Activated T-helper 1 cell treated with anti-CD3 and anti-CD28 coated beads, Interleukin-12 subunit alpha, Interleukin-12 subunit beta, Interleukin-2, Interleukin-4 antibody, amounts not matched to agents 30 ng/mL and 10 ng/mL and 1 ng/mL, durations not matched to agents 14 hours and 24 hours and 36 hours (primary cell): ENCODE results near the gene FAM180B. TPM values are rescaled to one million over a fixed set of nuclear protein-coding genes. Genes with fewer than 3 reads are reported as not detected.

Experiments used
- DNase-seq: peaks from one replicate; pipeline ENCODE4 v3.0.0; 2021; ENCODE audit warnings: low spot score
- H3K27ac Mint-ChIP-seq: one replicate; pipeline ENCODE4 v1.8.0; 2021; ENCODE audit warnings: mild to moderate bottlenecking, mixed read lengths
- H3K27me3 Mint-ChIP-seq: one replicate; pipeline ENCODE4 v1.8.0; 2022; ENCODE audit warnings: mild to moderate bottlenecking, moderate library complexity, mixed read lengths; ENCODE audit not compliant: insufficient read depth
- H3K36me3 Mint-ChIP-seq: one replicate; pipeline ENCODE4 v1.8.0; 2021; ENCODE audit warnings: low read depth, mixed read lengths
- H3K4me1 Mint-ChIP-seq: one replicate; pipeline ENCODE4 v1.8.0; 2021; ENCODE audit warnings: low read depth, mixed read lengths
- H3K4me3 Mint-ChIP-seq: one replicate; pipeline ENCODE4 v1.8.0; 2021; ENCODE audit warnings: mild to moderate bottlenecking, moderate library complexity, mixed read lengths
- H3K9me3 Mint-ChIP-seq: one replicate; pipeline ENCODE4 v1.8.0; 2021; ENCODE audit warnings: mixed read lengths
- intact Hi-C: fragments of 100-400 bp; cut with micrococcal nuclease; formaldehyde crosslinking; loops from one replicate; pipeline ENCODE4 v1.15.1; 2024
- total RNA-seq: library from RNA; stranded (reverse); gene quantifications from 2 replicates; pipeline ENCODE4 v1.2.3, GENCODE V29; 2022

Gene FAM180B
- total RNA-seq, 1 donor from 2014 or later, result not detected

DNA sequence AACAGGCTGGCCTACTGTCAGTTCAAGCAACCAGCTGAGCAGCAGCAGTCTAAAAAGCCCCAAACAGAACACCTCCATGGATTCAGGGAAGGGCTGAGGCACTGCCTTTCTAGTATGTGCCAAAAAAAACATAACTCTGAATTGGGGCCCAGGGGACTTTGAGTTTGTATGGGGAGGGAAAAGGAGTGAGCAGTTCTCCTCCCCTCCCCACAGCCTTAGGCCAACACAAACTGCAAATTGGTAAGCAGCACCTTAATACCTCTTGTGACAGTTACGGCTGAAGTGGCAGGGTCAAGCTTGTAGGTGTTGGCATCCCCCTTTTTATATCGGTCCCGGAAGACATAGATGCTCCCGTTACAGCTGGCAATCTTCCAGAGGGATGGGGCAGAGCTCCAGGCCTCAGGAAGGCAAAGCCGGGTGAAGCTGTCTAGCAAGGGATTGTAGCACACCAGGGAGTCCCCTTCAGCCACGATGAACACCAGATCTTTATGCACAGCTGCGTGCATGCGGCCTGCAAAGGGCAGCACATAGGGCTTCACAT is 13.7 kb upstream of the FAM180B start:
- intact Hi-C loops, result no loop called here
- no peak overlapping the region for H3K27ac Mint-ChIP-seq
- no peak overlapping the region for H3K4me3 Mint-ChIP-seq
- H3K4me1 Mint-ChIP-seq, result peaks cover 9% of the 10 kb centered on the region
- H3K27me3 Mint-ChIP-seq, result no peaks in the 10 kb centered on the region
- no peaks in the 10 kb centered on the region for H3K9me3 Mint-ChIP-seq
- DNase-seq, result no peak
- peaks cover 29% of the 10 kb centered on the region for H3K36me3 Mint-ChIP-seq

DNA sequence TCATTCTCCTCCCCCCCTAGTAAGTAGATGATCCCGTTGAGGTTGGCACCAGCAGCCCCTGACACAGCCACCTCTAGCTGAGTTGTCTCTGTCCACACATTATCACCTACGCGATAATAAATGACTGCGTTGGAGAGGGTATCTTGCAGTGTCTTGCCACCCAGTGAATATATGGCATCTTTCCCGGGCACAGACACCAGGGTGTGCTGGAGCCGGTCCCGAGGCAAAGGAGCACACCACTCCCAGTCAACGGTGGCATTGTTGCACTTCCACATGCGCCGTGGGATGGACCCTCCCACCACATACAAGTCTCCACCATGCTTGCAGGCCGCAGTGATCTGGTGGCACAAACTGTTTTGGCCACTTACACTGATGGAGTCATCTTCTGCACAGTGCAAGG is 13.2 kb upstream of the FAM180B start:
- H3K9me3 Mint-ChIP-seq, result no peaks in the 10 kb centered on the region
- H3K27ac Mint-ChIP-seq, result no peak overlapping the region
- no peak for DNase-seq
- intact Hi-C loops, result no loop called here
- H3K4me1 Mint-ChIP-seq, result peaks cover 14% of the 10 kb centered on the region
- peaks cover 29% of the 10 kb centered on the region for H3K36me3 Mint-ChIP-seq
- no peak overlapping the region for H3K4me3 Mint-ChIP-seq
- no peaks in the 10 kb centered on the region for H3K27me3 Mint-ChIP-seq

DNA sequence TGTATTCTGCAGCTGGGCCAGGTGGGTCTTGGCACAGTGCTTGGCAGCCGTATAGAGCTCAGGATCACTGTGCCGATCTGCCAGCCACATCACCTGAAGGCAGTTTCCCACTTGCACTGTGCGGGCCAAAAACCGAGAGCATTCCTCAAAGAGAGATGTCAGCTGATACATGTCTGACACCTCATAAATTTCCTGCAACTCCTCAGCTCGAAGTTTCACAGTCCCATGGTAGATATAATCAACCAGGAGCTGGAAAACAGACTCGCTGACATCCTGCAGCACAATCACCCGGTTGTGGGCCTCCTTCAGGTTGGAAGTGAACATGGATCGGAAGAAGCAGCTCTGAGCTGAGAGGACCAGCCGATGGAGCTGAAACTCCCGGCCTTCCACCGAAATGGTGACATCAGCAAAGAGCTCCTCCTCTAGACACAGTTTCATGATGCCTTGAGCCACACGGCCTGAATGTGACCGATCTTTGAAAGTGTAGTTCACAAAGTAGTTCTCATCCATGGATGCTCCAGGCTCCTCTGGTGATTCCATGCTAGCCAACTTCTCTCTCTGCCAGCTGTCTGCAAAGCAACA is 8.9 kb upstream of the FAM180B start:
- H3K4me3 Mint-ChIP-seq, result peak overlapping the region; percentile 96
- H3K9me3 Mint-ChIP-seq, result no peaks in the 10 kb centered on the region
- H3K4me1 Mint-ChIP-seq, result peaks cover 35% of the 10 kb centered on the region
- intact Hi-C loops, result loop anchor here (1.0 to 5.0 kb wide), 7 partner anchors 12 to 640 kb away; partner anchors contain the start of genes AGBL2, CSTPP1, FNBP4 and PTPMT1
- no peaks in the 10 kb centered on the region for H3K27me3 Mint-ChIP-seq
- H3K36me3 Mint-ChIP-seq, result peaks cover 41% of the 10 kb centered on the region
- no peak for DNase-seq
- no peak overlapping the region for H3K27ac Mint-ChIP-seq

DNA sequence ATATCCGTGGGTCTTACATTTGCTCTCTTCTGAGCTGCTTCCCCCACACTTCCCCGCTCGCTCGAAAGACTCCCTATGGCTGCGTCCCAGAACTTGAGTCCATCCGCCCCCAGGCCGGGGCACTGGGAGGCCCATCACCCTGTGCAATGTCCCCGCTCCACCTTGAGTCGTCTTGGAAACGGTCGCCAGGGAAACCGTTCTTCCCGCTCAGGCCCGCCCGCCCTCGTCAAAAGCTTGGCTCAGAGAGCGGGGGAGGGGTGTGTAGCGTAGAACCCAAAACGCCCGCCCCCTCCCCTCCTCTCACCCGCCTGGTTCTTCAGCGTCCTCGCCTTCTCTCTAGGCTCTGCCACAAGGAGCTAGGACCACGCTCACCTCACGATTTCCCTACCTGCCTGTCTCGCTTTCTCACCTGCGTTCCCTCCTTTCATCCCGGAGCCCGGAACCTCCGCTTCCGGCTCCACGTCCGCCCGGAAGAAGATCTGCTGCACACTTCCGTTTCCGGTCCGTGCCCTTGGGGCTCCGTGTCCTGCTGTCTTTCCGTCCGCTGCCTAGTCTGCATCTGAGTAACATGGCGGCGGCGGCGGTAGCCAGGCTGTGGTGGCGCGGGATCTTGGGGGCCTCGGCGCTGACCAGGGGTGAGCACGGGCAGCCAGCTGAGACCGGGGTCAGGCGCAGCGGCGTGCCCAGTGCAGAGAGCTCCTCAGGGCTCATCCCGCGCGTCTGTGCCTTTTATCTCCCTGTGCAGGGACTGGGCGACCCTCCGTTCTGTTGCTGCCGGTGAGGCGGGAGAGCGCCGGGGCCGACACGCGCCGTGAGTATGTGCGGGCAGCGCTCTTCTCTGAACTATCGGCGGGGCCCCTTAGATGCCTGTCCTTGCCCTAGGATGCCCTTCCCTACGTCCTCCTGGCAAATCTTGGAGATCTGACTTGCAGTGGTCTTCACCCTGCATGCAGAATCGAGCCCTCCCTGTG is 7.7 kb upstream of the FAM180B start, which contains the start of the genes KBTBD4 and NDUFS3:
KBTBD4 (minus strand) TSS at position 447 of the 971 bp plus-strand sequence; CDS start at position 428, 19 bp downstream.
NDUFS3 (plus strand) TSS at position 551 of the 971 bp plus-strand sequence; CDS start at position 569, 18 bp downstream.
- Mint-ChIP-seq H3K27ac (peak within 1 kb of the TSS; percentile 98), H3K27me3 (no peaks in the 10 kb centered on the region), H3K9me3 (no peaks in the 10 kb centered on the region), H3K4me3 (peak within 1 kb of the TSS; percentile 96), H3K36me3 (peaks cover 36% of the 10 kb centered on the region), H3K4me1 (peaks cover 35% of the 10 kb centered on the region)
- intact Hi-C loops, result loop anchor here (1.0 to 5.0 kb wide), 11 partner anchors 14 to 879 kb away; partner anchors contain the start of genes AGBL2, ARHGAP1, CELF1 and CSTPP1
- DNase-seq, result peak; percentile 89

DNA sequence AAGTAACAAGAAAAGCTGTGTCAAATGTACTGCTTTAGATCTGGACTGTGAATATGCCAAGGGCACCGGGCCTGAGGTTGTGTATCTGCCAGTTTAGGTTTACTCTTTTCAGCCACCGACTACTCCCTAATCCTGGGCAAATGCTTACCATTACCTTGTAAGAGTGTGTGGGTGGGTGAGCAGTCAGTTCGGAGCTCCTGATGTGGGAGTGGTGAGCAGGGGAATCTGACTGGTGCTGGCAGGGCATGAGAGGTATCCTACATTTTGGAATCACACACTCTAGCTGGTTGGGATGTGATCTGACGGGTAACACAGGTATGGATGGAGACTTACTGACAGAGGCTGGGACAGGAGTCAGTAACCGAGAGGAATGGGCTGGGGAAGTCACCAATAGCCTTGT is 2.6 kb upstream of the FAM180B start:
- DNase-seq, result no peak
- no peak overlapping the region for H3K4me3 Mint-ChIP-seq
- peaks cover 18% of the 10 kb centered on the region for H3K4me1 Mint-ChIP-seq
- peaks cover 32% of the 10 kb centered on the region for H3K36me3 Mint-ChIP-seq
- no peaks in the 10 kb centered on the region for H3K27me3 Mint-ChIP-seq
- H3K9me3 Mint-ChIP-seq, result no peaks in the 10 kb centered on the region
- no peak overlapping the region for H3K27ac Mint-ChIP-seq
- intact Hi-C loops, result no loop called here

DNA sequence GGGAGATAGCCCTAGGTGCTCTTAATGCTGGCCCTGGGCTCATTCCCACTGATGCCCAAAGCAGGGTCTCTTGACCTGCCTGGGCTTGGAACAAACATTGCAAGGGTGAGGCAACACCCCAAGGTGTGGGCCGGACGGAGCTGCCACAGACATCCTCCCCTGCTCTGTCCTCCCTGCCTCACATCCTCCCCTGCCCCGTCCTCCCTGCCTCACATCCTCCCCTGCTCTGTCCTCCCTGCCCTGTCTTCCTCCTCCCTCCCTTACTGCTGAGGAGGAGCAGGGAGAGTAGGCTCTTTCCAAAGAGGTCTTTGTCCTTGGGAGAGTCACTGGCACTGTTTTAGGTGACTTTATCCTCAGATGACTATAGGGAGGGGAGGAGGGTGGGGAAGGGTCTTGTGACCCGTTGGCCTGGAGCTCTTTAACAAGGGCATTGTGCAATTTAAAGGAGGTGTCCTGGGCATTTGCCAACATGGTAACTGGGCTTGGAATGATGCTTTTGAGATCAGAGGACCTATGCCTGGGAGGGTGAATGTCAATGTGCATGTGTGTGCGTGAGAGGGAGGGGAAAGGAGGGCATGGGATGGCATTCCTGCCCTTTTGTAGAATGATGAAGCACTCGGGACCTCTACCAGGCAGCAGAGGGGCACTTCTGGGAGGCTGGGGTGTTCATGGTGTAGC is 700 bp downstream of the FAM180B start:
- no peak for DNase-seq
- intact Hi-C loops, result no loop called here
- Mint-ChIP-seq H3K9me3 (no peaks in the 10 kb centered on the region), H3K27me3 (no peaks in the 10 kb centered on the region), H3K36me3 (peaks cover 15% of the 10 kb centered on the region), H3K4me1 (peaks cover 6% of the 10 kb centered on the region), H3K4me3 (no peak overlapping the region), H3K27ac (no peak overlapping the region)

DNA sequence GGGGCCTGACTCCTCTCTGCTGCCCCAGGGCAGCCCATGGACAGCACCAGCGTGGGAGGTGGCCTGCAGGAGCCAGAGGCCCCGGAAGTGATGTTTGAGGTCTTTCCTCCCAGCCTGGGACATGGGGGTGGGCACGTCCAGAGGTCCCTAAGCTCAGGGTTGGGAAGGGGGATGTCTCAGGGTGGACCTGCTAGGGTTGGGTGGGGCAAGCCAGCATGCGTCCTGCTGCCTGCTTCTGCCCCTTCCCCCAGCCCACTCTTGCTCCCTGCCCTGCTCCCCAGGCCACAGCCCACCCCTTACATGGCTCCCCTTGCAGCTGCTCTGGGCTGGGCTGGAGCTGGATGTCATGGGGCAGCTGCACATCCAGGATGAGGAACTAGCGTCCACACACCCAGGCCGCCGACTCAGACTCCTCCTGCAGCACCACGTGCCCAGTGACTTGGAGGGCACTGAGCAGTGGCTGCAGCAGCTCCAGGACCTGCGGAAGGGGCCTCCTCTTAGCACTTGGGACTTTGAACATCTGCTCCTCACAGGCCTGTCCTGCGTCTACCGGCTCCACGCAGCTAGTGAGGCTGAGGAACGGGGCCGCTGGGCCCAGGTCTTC is 1.3 kb downstream of the FAM180B start:
- H3K9me3 Mint-ChIP-seq, result no peaks in the 10 kb centered on the region
- H3K4me3 Mint-ChIP-seq, result no peak overlapping the region
- peaks cover 6% of the 10 kb centered on the region for H3K4me1 Mint-ChIP-seq
- no peak overlapping the region for H3K27ac Mint-ChIP-seq
- DNase-seq, result no peak
- peaks cover 4% of the 10 kb centered on the region for H3K27me3 Mint-ChIP-seq
- intact Hi-C loops, result no loop called here
- H3K36me3 Mint-ChIP-seq, result peaks cover 10% of the 10 kb centered on the region

DNA sequence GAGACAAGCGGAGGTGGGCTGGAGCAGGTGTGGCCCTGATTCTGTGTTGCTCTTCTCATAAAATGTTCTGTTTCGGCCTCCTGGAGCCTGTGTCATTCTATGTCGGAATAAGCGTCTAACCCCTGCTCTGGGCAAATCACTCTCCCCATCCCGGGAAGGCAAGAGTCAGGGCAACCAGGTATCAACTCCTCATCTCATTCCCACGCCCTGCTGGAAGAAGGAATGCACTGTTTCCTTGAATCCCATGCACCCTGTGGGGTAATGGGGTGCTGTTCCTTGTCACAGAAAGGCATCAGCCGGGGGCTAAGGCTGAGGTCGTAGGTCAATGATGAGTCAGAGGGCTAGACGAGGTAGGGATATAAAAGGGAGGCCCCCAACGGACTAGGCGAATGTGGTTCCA is 2.6 kb downstream of the FAM180B start:
- peaks cover 3% of the 10 kb centered on the region for H3K36me3 Mint-ChIP-seq
- no peaks in the 10 kb centered on the region for H3K9me3 Mint-ChIP-seq
- peaks cover 14% of the 10 kb centered on the region for H3K27me3 Mint-ChIP-seq
- intact Hi-C loops, result no loop called here
- DNase-seq, result no peak
- peaks cover 6% of the 10 kb centered on the region for H3K4me1 Mint-ChIP-seq
- no peak overlapping the region for H3K27ac Mint-ChIP-seq
- no peak overlapping the region for H3K4me3 Mint-ChIP-seq

DNA sequence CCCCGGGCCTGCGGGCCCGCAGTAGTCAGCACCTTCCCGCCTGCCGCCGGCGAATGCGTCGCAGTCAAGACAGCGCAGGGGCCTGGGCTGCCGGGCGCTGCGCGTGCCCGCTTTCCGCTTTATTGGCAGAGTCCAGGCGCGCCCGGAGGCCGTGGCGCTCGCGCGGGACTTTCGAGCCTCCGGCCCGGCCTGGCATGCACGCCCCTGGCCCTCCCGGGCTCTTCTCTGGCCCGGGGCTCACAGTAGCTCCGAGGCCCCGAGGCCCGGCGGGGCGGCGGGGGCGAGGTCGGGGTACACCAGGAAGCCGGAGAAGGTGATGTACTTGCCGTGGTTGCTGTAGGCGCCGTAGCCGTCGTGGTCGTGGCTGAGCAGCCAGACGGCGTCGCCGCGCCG is 3.1 kb downstream of the FAM180B start:
- Mint-ChIP-seq H3K4me3 (no peak overlapping the region), H3K27ac (no peak overlapping the region), H3K36me3 (no peaks in the 10 kb centered on the region), H3K9me3 (no peaks in the 10 kb centered on the region), H3K27me3 (peaks cover 17% of the 10 kb centered on the region), H3K4me1 (peaks cover 6% of the 10 kb centered on the region)
- DNase-seq, result no peak
- intact Hi-C loops, result no loop called here

DNA sequence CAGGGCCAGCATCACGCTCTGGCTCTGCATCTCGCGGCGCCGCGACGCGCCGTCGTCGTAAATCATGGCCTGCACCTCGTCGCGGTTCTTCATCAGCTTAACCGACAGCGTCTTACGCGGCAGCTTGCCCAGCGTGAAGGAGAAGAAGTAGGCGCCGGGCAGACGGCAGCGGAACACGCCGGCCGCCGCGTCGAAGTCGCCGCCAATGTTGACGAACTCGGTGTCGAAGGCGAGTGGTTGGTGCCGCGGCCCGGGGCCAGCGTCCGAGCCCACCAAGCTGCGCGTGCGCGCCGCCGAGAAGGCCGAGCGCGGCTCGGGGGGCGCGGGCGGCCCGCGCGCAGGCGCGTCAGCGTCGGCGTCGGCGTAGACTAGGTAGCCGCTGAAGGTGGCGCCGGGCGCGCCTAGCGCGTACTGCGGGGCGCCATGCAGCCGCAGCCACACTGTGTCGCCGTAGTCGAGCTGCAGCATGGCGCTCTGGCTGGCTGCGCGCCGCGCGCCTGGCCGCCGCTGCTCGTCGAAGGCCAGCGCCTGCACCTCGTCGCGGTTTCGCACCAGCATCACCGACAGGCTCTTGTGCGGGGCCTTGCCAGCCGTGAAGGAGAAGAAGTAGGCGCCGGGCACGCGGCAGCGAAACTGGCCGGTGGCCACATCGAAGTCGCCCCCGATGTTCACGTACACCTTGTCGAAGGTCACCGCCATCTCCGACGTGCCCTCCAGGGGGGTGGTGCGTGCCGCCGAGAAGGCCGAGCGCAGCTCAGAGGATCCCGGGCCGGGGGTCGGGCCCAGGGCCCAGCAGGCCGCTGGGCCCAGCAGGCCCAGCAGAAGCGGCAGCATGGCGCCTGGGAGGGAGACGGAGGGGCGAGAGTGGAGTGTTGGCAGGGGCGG is 3.7 kb downstream of the FAM180B start:
- Mint-ChIP-seq H3K4me1 (peaks cover 6% of the 10 kb centered on the region), H3K9me3 (no peaks in the 10 kb centered on the region), H3K36me3 (no peaks in the 10 kb centered on the region), H3K27ac (no peak overlapping the region), H3K4me3 (no peak overlapping the region), H3K27me3 (peaks cover 22% of the 10 kb centered on the region)
- no peak for DNase-seq
- intact Hi-C loops, result no loop called here

DNA sequence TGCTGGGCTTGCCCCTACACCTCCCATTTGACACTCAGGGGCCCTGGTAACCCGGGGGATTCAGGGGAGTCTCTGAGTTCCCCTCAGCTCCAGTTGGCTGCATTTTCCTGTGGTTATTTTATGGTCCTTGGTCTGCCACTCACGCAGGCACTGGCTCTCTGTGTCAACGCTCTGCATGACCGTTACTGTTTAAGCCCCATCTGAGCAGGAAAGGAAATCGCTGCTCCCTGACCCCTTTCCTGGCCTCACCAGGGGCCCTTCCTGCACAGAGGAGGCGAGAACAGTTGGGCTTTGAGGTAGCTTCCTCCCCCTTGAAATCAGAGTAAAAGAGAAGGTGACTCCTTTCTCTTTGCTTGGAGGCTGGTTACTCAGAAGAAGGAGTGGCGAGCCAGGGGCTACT is 5.3 kb downstream of the FAM180B start:
- Mint-ChIP-seq H3K27ac (no peak overlapping the region), H3K36me3 (no peaks in the 10 kb centered on the region), H3K4me1 (peaks cover 6% of the 10 kb centered on the region), H3K9me3 (no peaks in the 10 kb centered on the region), H3K27me3 (peaks cover 28% of the 10 kb centered on the region), H3K4me3 (no peak overlapping the region)
- intact Hi-C loops, result no loop called here
- DNase-seq, result no peak
